Measurements from ENCODE around the gene FKBP15.

- no peak for TF ChIP-seq POLR2A (IDR thresholded peaks at IDR 0.05)
- no peak for TF ChIP-seq CTCF (IDR thresholded peaks at IDR 0.05)
Observed at GRCh38 chr9:113237026-113237425, 15.9 kb upstream of the FKBP15 start.
